PC-3 (cell line): ENCODE measurements around the gene HOXC10. TPM values are rescaled to one million over a fixed set of nuclear protein-coding genes. Genes with fewer than 3 reads are reported as not detected.

Experiments
- ATAC-seq: fragments of 200-7000 bp; cut with Tn5 transposase; 2 replicates; pipeline ENCODE4 v1.9.1; 2020; ENCODE audit warnings: mild to moderate bottlenecking, moderate library complexity
- BruUV-seq: library from RNA; stranded (reverse); fragments of 400-500 nt; replicated peaks from 2 replicates; lab custom pipeline; 2021; lab: Mats Ljungman, UMichigan
- CTCF ChIA-PET: fragments of 300-600 bp; sonication (Branson Sonifier 250); formaldehyde crosslinking; loops from one replicate; lab custom pipeline; 2022; ENCODE audit warnings: antibody characterized with exemption; lab: Charles Lee
- POLR2A ChIA-PET: fragments of 300-600 bp; sonication (Branson Sonifier 250); formaldehyde crosslinking; loops from one replicate; lab custom pipeline; 2022; ENCODE audit warnings: antibody characterized with exemption; ENCODE audit not compliant: unreplicated experiment; lab: Charles Lee
- DNase-seq: peaks from one replicate; pipeline ENCODE4 v3.0.0-alpha.2; 2015
- H2AFZ ChIP-seq: fragments of 300-600 bp; sonication (generic); 2 replicates; pipeline ENCODE4 v1.6.0; 2016; ENCODE audit warnings: antibody characterized with exemption, low read length
- H3F3A ChIP-seq: fragments of 300-600 bp; sonication (generic); one replicate; pipeline ENCODE4 v1.6.0; 2017; ENCODE audit warnings: antibody characterized with exemption, low read length, control low read depth, mild to moderate bottlenecking; ENCODE audit not compliant: unreplicated experiment
- H3K27ac ChIP-seq: fragments of 300-600 bp; sonication (generic); 2 replicates; pipeline ENCODE4 v1.5.1; 2016; ENCODE audit warnings: mild to moderate bottlenecking, low read length
- H3K27me3 ChIP-seq: fragments of 300-600 bp; sonication (generic); 2 replicates; pipeline ENCODE4 v1.6.1; 2016; ENCODE audit warnings: low read length, mixed read lengths
- H3K36me3 ChIP-seq: fragments of 300-600 bp; sonication (generic); 2 replicates; pipeline ENCODE4 v1.6.1; 2016; ENCODE audit warnings: low read depth, mixed run types, low read length, mixed read lengths
- H3K4me1 ChIP-seq: fragments of 300-600 bp; sonication (generic); 2 replicates; pipeline ENCODE4 v1.5.1; 2016; ENCODE audit warnings: low read length; ENCODE audit not compliant: insufficient read depth
- H3K4me2 ChIP-seq: fragments of 300-600 bp; sonication (generic); 2 replicates; pipeline ENCODE4 v1.6.0; 2016; ENCODE audit warnings: low read length
- H3K4me3 ChIP-seq: fragments of 300-600 bp; sonication (generic); 2 replicates; pipeline ENCODE4 v1.5.1; 2016; ENCODE audit warnings: mild to moderate bottlenecking, low read length, mixed read lengths
- H3K79me2 ChIP-seq: fragments of 300-600 bp; sonication (generic); 2 replicates; pipeline ENCODE4 v1.6.1; 2017; ENCODE audit warnings: low read length, mixed read lengths
- H3K9ac ChIP-seq: fragments of 300-600 bp; sonication (generic); 2 replicates; pipeline ENCODE4 v1.6.0; 2016; ENCODE audit warnings: mild to moderate bottlenecking, low read length
- H3K9me2 ChIP-seq: fragments of 300-600 bp; sonication (generic); replicated peaks from 2 replicates; pipeline ENCODE4 v1.6.1; 2016; ENCODE audit warnings: mixed run types, low read length, mixed read lengths
- H3K9me3 ChIP-seq: fragments of 300-600 bp; sonication (generic); 2 replicates; pipeline ENCODE4 v1.6.1; 2016; ENCODE audit warnings: low read length, mixed read lengths
- H4K20me1 ChIP-seq: fragments of 300-600 bp; sonication (generic); 2 replicates; pipeline ENCODE4 v1.6.1; 2016; ENCODE audit warnings: low read length, mixed read lengths
- CTCF ChIP-seq: fragments of 300-600 bp; sonication (generic); conservative IDR thresholded peaks from 2 replicates; pipeline ENCODE4 v1.5.1; 2017; ENCODE audit warnings: antibody characterized with exemption, low read depth, mild to moderate bottlenecking, low read length
- EZH2 ChIP-seq: fragments of 300-600 bp; sonication (generic); IDR thresholded peaks from one replicate; pipeline ENCODE4 v1.6.1; 2017; ENCODE audit warnings: antibody characterized with exemption, mild to moderate bottlenecking, low read length; ENCODE audit not compliant: unreplicated experiment
- EZH2phosphoT487 ChIP-seq: fragments of 300-600 bp; sonication (generic); IDR thresholded peaks from 2 replicates; pipeline ENCODE4 v1.6.1; 2018; ENCODE audit warnings: mild to moderate bottlenecking, antibody characterized with exemption, low read length, borderline replicate concordance
- intact Hi-C: fragments of 100-400 bp; cut with micrococcal nuclease; formaldehyde crosslinking; loops from 2 replicates; pipeline ENCODE4 v1.9.0; 2023
- total RNA-seq: library from RNA; depleted of rRNA; stranded (reverse); fragments of >200 nt; gene quantifications from 2 replicates; pipeline ENCODE4 v1.2.3, GENCODE V29; 2014

Gene HOXC10
- total RNA-seq, 1 experiment from 2014 or later = 0.69 TPM

GRCh38 chr12:53969588-53970259 is 15.2 kb upstream of the HOXC10 start:
- H3K27me3 ChIP-seq = no peaks in the 10 kb centered on the region
- BruUV-seq = no TSS peak
- no peak overlapping the region for H2AFZ ChIP-seq
- H3K9me3 ChIP-seq = no peaks in the 10 kb centered on the region
- DNase-seq = no peak
- intact Hi-C loops = no loop called here
- H3K36me3 ChIP-seq = no peaks in the 10 kb centered on the region
- H3K9me2 ChIP-seq = no peaks in the 10 kb centered on the region
- no peak overlapping the region for H3K4me2 ChIP-seq
- POLR2A ChIA-PET = no interaction called here
- ATAC-seq = no peak
- no peak overlapping the region for H3K4me3 ChIP-seq
- H3K27ac ChIP-seq = no peak overlapping the region
- H3K4me1 ChIP-seq = peaks cover 13% of the 10 kb centered on the region
- H3K9ac ChIP-seq = no peak overlapping the region
- CTCF ChIA-PET = no interaction called here
- TF ChIP-seq CTCF = no peak
- no peak for TF ChIP-seq EZH2phosphoT487
- no peak for TF ChIP-seq EZH2
- H3K79me2 ChIP-seq = no peaks in the 10 kb centered on the region
- H3F3A ChIP-seq = no peaks in the 10 kb centered on the region
- no peaks in the 10 kb centered on the region for H4K20me1 ChIP-seq

GRCh38 chr12:53970451-53970850 is 14.5 kb upstream of the HOXC10 start:
- BruUV-seq = no TSS peak
- no peak overlapping the region for H2AFZ ChIP-seq
- H3K9ac ChIP-seq = no peak overlapping the region
- H3K79me2 ChIP-seq = no peaks in the 10 kb centered on the region
- intact Hi-C loops = no loop called here
- CTCF ChIA-PET = no interaction called here
- H3K4me1 ChIP-seq = peaks cover 13% of the 10 kb centered on the region
- no peak overlapping the region for H3K4me3 ChIP-seq
- H4K20me1 ChIP-seq = no peaks in the 10 kb centered on the region
- POLR2A ChIA-PET = no interaction called here
- DNase-seq = no peak
- TF ChIP-seq EZH2phosphoT487 (no peak), CTCF (no peak), EZH2 (no peak)
- H3K4me2 ChIP-seq = no peak overlapping the region
- no peak for ATAC-seq
- H3F3A ChIP-seq = no peaks in the 10 kb centered on the region
- H3K27ac ChIP-seq = no peak overlapping the region
- no peaks in the 10 kb centered on the region for H3K36me3 ChIP-seq
- H3K9me2 ChIP-seq = no peaks in the 10 kb centered on the region
- H3K27me3 ChIP-seq = no peaks in the 10 kb centered on the region
- H3K9me3 ChIP-seq = no peaks in the 10 kb centered on the region

- intact Hi-C loops = no loop called here
- POLR2A ChIA-PET = no interaction called here
- H3K4me3 ChIP-seq = no peak overlapping the region
- CTCF ChIA-PET = no interaction called here
- no peaks in the 10 kb centered on the region for H3K36me3 ChIP-seq
- no peak for TF ChIP-seq EZH2phosphoT487
- no peak for TF ChIP-seq EZH2
- TF ChIP-seq CTCF = no peak
- H3K4me2 ChIP-seq = no peak overlapping the region
- peaks cover 13% of the 10 kb centered on the region for H3K4me1 ChIP-seq
- DNase-seq (no peak), ATAC-seq (no peak)
- no peaks in the 10 kb centered on the region for H3F3A ChIP-seq
- no peaks in the 10 kb centered on the region for H3K9me3 ChIP-seq
- no peaks in the 10 kb centered on the region for H3K79me2 ChIP-seq
- no peaks in the 10 kb centered on the region for H3K9me2 ChIP-seq
- H2AFZ ChIP-seq = no peak overlapping the region
- no peak overlapping the region for H3K27ac ChIP-seq
- no peaks in the 10 kb centered on the region for H4K20me1 ChIP-seq
- BruUV-seq = no TSS peak
- H3K27me3 ChIP-seq = no peaks in the 10 kb centered on the region
- no peak overlapping the region for H3K9ac ChIP-seq
Measured at GRCh38 chr12:53971129-53971528, 13.8 kb upstream of the HOXC10 start.
